ENCODE data around the gene EN1. TPM values are rescaled to one million over a fixed set of nuclear protein-coding genes. Genes with fewer than 3 reads are reported as not detected.

Gene EN1
- total RNA-seq, 1 experiment from 2014 or later: not detected

GRCh38 chr2:118833716-118834439, 13.6 kb downstream of the EN1 start:
- H3K4me3 ChIP-seq (ENCODE audit: low read depth, low read length, poor library complexity, severe bottlenecking): no peak overlapping the region
- ChIA-PET POLR2A (ENCODE audit: low non-redundant PET) (interaction anchor here (0.5 kb wide), 1 partner anchor 36 kb away, joined by 8 read pairs; no protein-coding TSS in a partner anchor), CTCF (no interaction called here)
- H3K4me1 ChIP-seq (ENCODE audit: insufficient read depth, low read length, poor library complexity, severe bottlenecking): no peaks in the 10 kb centered on the region
- intact Hi-C loops (cut with micrococcal nuclease; ENCODE audit: unreplicated experiment): no loop called here
- H3K27me3 ChIP-seq (replicated peaks; ENCODE audit: insufficient read depth, low read depth, low read length, poor library complexity): peaks cover 87% of the 10 kb centered on the region
- BruUV-seq (replicated peaks): no TSS peak
- no peak for DNase-seq (ENCODE audit: low spot score)
- H3K27ac ChIP-seq (ENCODE audit: low read depth, low read length, poor library complexity, severe bottlenecking): no peak overlapping the region
- no peaks in the 10 kb centered on the region for H3K9me3 ChIP-seq (ENCODE audit: low read depth, low read length, poor library complexity, severe bottlenecking)
- no peak for TF ChIP-seq EZH2 (IDR thresholded peaks at IDR 0.05; ENCODE audit: borderline replicate concordance, low read depth, low read length, poor library complexity, severe bottlenecking)
- no peak for TF ChIP-seq CTCF (conservative IDR thresholded peaks at IDR 0.05; ENCODE audit: low read depth, low read length)
- H3K36me3 ChIP-seq (ENCODE audit: insufficient read depth, low read length, poor library complexity, severe bottlenecking): no peaks in the 10 kb centered on the region

GRCh38 chr2:118832791-118833715, 14.4 kb downstream of the EN1 start:
- no peak for TF ChIP-seq CTCF (conservative IDR thresholded peaks at IDR 0.05; ENCODE audit: low read depth, low read length)
- no peak for TF ChIP-seq EZH2 (IDR thresholded peaks at IDR 0.05; ENCODE audit: borderline replicate concordance, low read depth, low read length, poor library complexity, severe bottlenecking)
- DNase-seq (ENCODE audit: low spot score): no peak
- intact Hi-C loops (cut with micrococcal nuclease; ENCODE audit: unreplicated experiment): no loop called here
- H3K36me3 ChIP-seq (ENCODE audit: insufficient read depth, low read length, poor library complexity, severe bottlenecking): no peaks in the 10 kb centered on the region
- H3K9me3 ChIP-seq (ENCODE audit: low read depth, low read length, poor library complexity, severe bottlenecking): no peaks in the 10 kb centered on the region
- no TSS peak for BruUV-seq (replicated peaks)
- no peaks in the 10 kb centered on the region for H3K4me1 ChIP-seq (ENCODE audit: insufficient read depth, low read length, poor library complexity, severe bottlenecking)
- peaks cover 84% of the 10 kb centered on the region for H3K27me3 ChIP-seq (replicated peaks; ENCODE audit: insufficient read depth, low read depth, low read length, poor library complexity)
- POLR2A ChIA-PET (ENCODE audit: low non-redundant PET): interaction anchor here (0.5 kb wide), 1 partner anchor 35 kb away, joined by 8 read pairs; no protein-coding TSS in a partner anchor
- H3K27ac ChIP-seq (ENCODE audit: low read depth, low read length, poor library complexity, severe bottlenecking): no peak overlapping the region
- H3K4me3 ChIP-seq (ENCODE audit: low read depth, low read length, poor library complexity, severe bottlenecking): no peak overlapping the region
- CTCF ChIA-PET: no interaction called here

- peaks cover 81% of the 10 kb centered on the region for H3K27me3 ChIP-seq (replicated peaks; ENCODE audit: insufficient read depth, low read depth, low read length, poor library complexity)
These were observed 15.2 kb downstream of the EN1 start for GRCh38 chr2:118832071-118832790.

More at GRCh38 chr2:118832071-118832790, 15.2 kb downstream of the EN1 start:
- ChIA-PET CTCF (no interaction called here), POLR2A (ENCODE audit: low non-redundant PET) (no interaction called here)
- no peaks in the 10 kb centered on the region for H3K36me3 ChIP-seq (ENCODE audit: insufficient read depth, low read length, poor library complexity, severe bottlenecking)
- H3K27ac ChIP-seq (ENCODE audit: low read depth, low read length, poor library complexity, severe bottlenecking): no peak overlapping the region
- intact Hi-C loops (cut with micrococcal nuclease; ENCODE audit: unreplicated experiment): no loop called here
- no peaks in the 10 kb centered on the region for H3K4me1 ChIP-seq (ENCODE audit: insufficient read depth, low read length, poor library complexity, severe bottlenecking)
- no peak overlapping the region for H3K4me3 ChIP-seq (ENCODE audit: low read depth, low read length, poor library complexity, severe bottlenecking)
- TF ChIP-seq EZH2 (IDR thresholded peaks at IDR 0.05; ENCODE audit: borderline replicate concordance, low read depth, low read length, poor library complexity, severe bottlenecking) (no peak), CTCF (conservative IDR thresholded peaks at IDR 0.05; ENCODE audit: low read depth, low read length) (no peak)
- BruUV-seq (replicated peaks): no TSS peak
- H3K9me3 ChIP-seq (ENCODE audit: low read depth, low read length, poor library complexity, severe bottlenecking): no peaks in the 10 kb centered on the region
- DNase-seq (ENCODE audit: low spot score): no peak
